CD8-positive, alpha-beta memory T cell (primary cell): ENCODE data around the gene ZNF429. TPM values are rescaled to one million over a fixed set of nuclear protein-coding genes. Genes with fewer than 3 reads are reported as not detected.
A peak's percentile ranks its signal among the peaks of the same experiment; 100 is the strongest.
"Not testable (repeated sequence)": the region's sequence is repeated elsewhere in the genome, so short reads cannot be mapped to it uniquely, and the experiment has no call there.

Source experiments
- CTCF ChIA-PET: fragments of 350-600 bp; sonication (Branson Sonifier 250); formaldehyde crosslinking; loops from one replicate; lab custom pipeline; 2021; ENCODE audit warnings: antibody characterized with exemption; lab: Charles Lee
- POLR2A ChIA-PET: fragments of 350-600 bp; sonication (Branson Sonifier 250); formaldehyde crosslinking; loops from one replicate; lab custom pipeline; 2021; ENCODE audit warnings: antibody characterized with exemption; lab: Charles Lee
- DNase-seq, 5 donors: peaks; one replicate each; pipeline versions ENCODE4 v3.0.0 to v3.0.0-alpha.2; 2020 to 2022; ENCODE audit warnings: mixed read lengths in 1 of 5
- H3K27ac ChIP-seq: one replicate; pipeline ENCODE4 v1.7.0; 2013; ENCODE audit warnings: low read depth, mild to moderate bottlenecking, low read length, moderate library complexity
- H3K27me3 ChIP-seq: 2 replicates; pipeline ENCODE4 v1.7.0; 2013; ENCODE audit warnings: low read length, mild to moderate bottlenecking; ENCODE audit not compliant: insufficient read depth, poor library complexity, severe bottlenecking
- H3K36me3 ChIP-seq: 2 replicates; pipeline ENCODE4 v1.7.0; 2013; ENCODE audit warnings: mild to moderate bottlenecking, low read length, moderate library complexity; ENCODE audit not compliant: insufficient read depth
- H3K4me1 ChIP-seq: 2 replicates; pipeline ENCODE4 v1.7.0; 2013; ENCODE audit warnings: mild to moderate bottlenecking, low read length, moderate library complexity; ENCODE audit not compliant: insufficient read depth
- H3K4me3 ChIP-seq: 2 replicates; pipeline ENCODE4 v1.7.0; 2013; ENCODE audit warnings: mild to moderate bottlenecking, low read length
- H3K9me3 ChIP-seq: 2 replicates; pipeline ENCODE4 v1.7.0; 2013; ENCODE audit warnings: mild to moderate bottlenecking, low read length
- H3K27ac Mint-ChIP-seq, 8 donors: one replicate each; pipeline ENCODE4 v1.8.0; 2020 to 2021; ENCODE audit warnings: mixed read lengths in 8 of 8, mild to moderate bottlenecking in 6 of 8, inconsistent platforms in 3 of 8, moderate library complexity in 3 of 8
- H3K27me3 Mint-ChIP-seq, 2 donors: one replicate each; pipeline ENCODE4 v1.8.0; 2020 to 2021; ENCODE audit warnings: mixed read lengths in 2 of 2, mild to moderate bottlenecking in 1 of 2, moderate library complexity in 1 of 2
- H3K36me3 Mint-ChIP-seq, 3 donors: one replicate each; pipeline ENCODE4 v1.8.0; 2020 to 2021; ENCODE audit warnings: mixed read lengths in 3 of 3, inconsistent platforms in 1 of 3, mild to moderate bottlenecking in 1 of 3
- H3K4me1 Mint-ChIP-seq, 3 donors: one replicate each; pipeline ENCODE4 v1.8.0; 2020 to 2021; ENCODE audit warnings: mixed read lengths in 3 of 3, inconsistent platforms in 1 of 3, mild to moderate bottlenecking in 1 of 3
- H3K4me3 Mint-ChIP-seq, 7 donors: one replicate each; pipeline ENCODE4 v1.8.0; 2020 to 2021; ENCODE audit warnings: mixed read lengths in 7 of 7, mild to moderate bottlenecking in 6 of 7, moderate library complexity in 4 of 7, inconsistent platforms in 2 of 7
- H3K9me3 Mint-ChIP-seq, 5 donors: one replicate each; pipeline ENCODE4 v1.8.0; 2020 to 2022; ENCODE audit warnings: mixed read lengths in 5 of 5, mild to moderate bottlenecking in 3 of 5, moderate library complexity in 2 of 5, inconsistent platforms in 1 of 5
- polyA plus RNA-seq: library from polyadenylated mRNA; unstranded; fragments of 300-500 nt; fragmentation: Illumina TruSeq; gene quantifications from one replicate; pipeline ENCODE4 v1.2.3, GENCODE V29; 2021
- total RNA-seq, 2 experiments: library from RNA; stranded (reverse); gene quantifications; one replicate each; pipeline ENCODE4 v1.2.3, GENCODE V29; 2021

ZNF429 gene
- total and polyA plus RNA-seq, 3 experiments from 2014 or later = 8.5 to 34.3 (median 9.0) TPM

- no peaks in the 10 kb centered on the region for H3K36me3 ChIP-seq
- no peak overlapping the region for H3K4me3 ChIP-seq
- Mint-ChIP-seq H3K4me3 (no peak overlapping the region), H3K9me3 (peaks cover 0 to 1% (median 0%) of the 10 kb centered on the region in 5 donors), H3K27me3 (no peaks in the 10 kb centered on the region), H3K4me1 (no peaks in the 10 kb centered on the region), H3K36me3 (peaks cover 0 to 11% (median 4%) of the 10 kb centered on the region in 3 donors), H3K27ac (no peak overlapping the region)
- H3K9me3 ChIP-seq = no peaks in the 10 kb centered on the region
- ChIA-PET POLR2A (no interaction called here), CTCF (no interaction called here)
- H3K27me3 ChIP-seq = no peaks in the 10 kb centered on the region
- no peak overlapping the region for H3K27ac ChIP-seq
- no peak for DNase-seq
- no peaks in the 10 kb centered on the region for H3K4me1 ChIP-seq
Measured at GRCh38 chr19:21492947-21493906, 12.2 kb upstream of the ZNF429 start.

DNA sequence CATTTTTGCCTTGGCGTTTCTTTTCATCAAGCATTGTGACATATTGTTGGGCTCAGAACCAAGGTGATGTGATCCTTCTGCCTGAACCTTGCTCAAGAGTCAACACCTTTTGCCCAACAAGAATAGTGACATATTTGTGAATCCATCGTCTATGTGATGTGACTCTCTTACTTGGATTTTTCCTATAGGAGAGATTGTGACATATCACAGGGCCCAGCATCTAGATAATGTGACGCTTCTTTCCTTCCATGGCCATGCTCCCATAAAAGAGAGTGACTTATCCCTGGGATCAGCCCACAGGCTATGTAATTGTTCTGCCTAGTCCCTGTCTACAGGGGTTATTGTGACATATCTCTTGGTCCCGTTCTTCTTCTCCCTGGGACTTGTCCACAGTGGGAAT lies 8.5 kb upstream of the ZNF429 start:
- Histone ChIP-seq H3K4me1 (no peaks in the 10 kb centered on the region), H3K36me3 (no peaks in the 10 kb centered on the region), H3K27me3 (no peaks in the 10 kb centered on the region), H3K27ac (no peak overlapping the region), H3K9me3 (no peaks in the 10 kb centered on the region), H3K4me3 (no peak overlapping the region)
- Mint-ChIP-seq H3K4me3 (no peak overlapping the region), H3K9me3 (no peaks in the 10 kb centered on the region), H3K4me1 (no peaks in the 10 kb centered on the region), H3K36me3 (peaks cover 0 to 4% (median 4%) of the 10 kb centered on the region in 3 donors), H3K27ac (peak overlapping the region in 1 of 8 donors; percentile 16), H3K27me3 (no peaks in the 10 kb centered on the region)
- ChIA-PET POLR2A (no interaction called here), CTCF (interaction anchor here (0.6 kb wide), 1 partner anchor 293 kb away, joined by 3 read pairs; no protein-coding TSS in a partner anchor)
- no peak for DNase-seq

DNA sequence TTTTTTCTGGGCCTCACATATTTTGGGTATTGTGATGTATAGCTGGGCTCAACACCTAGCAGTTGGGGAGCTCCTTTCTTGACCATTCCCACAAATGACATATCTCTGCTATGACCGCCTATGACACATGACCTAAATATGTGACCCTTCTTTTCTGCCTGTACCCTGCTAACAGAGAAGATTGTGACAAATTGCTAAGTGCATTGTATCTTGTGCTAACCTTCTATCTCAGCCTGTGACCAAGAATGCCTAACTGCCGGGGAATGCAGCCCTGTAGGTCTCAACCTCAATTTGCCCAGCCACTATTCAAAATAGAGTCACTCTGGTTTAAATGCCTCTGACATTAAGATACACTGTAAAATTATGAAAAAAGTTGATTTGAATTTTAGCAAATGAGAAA lies 6.8 kb upstream of the ZNF429 start:
- H3K4me3 Mint-ChIP-seq = no peak overlapping the region
- peaks cover 0 to 4% (median 4%) of the 10 kb centered on the region in 3 donors for H3K36me3 Mint-ChIP-seq
- no peaks in the 10 kb centered on the region for H3K27me3 ChIP-seq
- H3K27ac Mint-ChIP-seq = peak overlapping the region in 1 of 8 donors; percentile 38
- no peaks in the 10 kb centered on the region for H3K9me3 Mint-ChIP-seq
- H3K4me1 ChIP-seq = no peaks in the 10 kb centered on the region
- peaks cover 0 to 2% (median 0%) of the 10 kb centered on the region in 3 donors for H3K4me1 Mint-ChIP-seq
- ChIA-PET CTCF (no interaction called here), POLR2A (no interaction called here)
- H3K4me3 ChIP-seq = no peak overlapping the region
- no peak overlapping the region for H3K27ac ChIP-seq
- H3K9me3 ChIP-seq = no peaks in the 10 kb centered on the region
- peaks cover 0 to 1% of the 10 kb centered on the region in 2 donors for H3K27me3 Mint-ChIP-seq
- no peak for DNase-seq
- H3K36me3 ChIP-seq = no peaks in the 10 kb centered on the region

GRCh38 chr19:21508198-21508597 lies 2.8 kb downstream of the ZNF429 start:
- Mint-ChIP-seq H3K4me1 (peaks cover 48 to 60% (median 59%) of the 10 kb centered on the region in 3 donors), H3K36me3 (peaks cover 11 to 39% (median 34%) of the 10 kb centered on the region in 3 donors), H3K27ac (peak overlapping the region in 4 of 8 donors; percentile 42 to 98 (median 69))

GRCh38 chr19:21511058-21511457 lies 5.7 kb downstream of the ZNF429 start:
- CTCF ChIA-PET, H3K4me3 ChIP-seq, H3K36me3 ChIP-seq, H3K9me3 ChIP-seq, H3K27ac ChIP-seq, H3K27ac Mint-ChIP-seq, DNase-seq, H3K4me1 ChIP-seq, POLR2A ChIA-PET, H3K27me3 Mint-ChIP-seq, H3K4me3 Mint-ChIP-seq, H3K27me3 ChIP-seq: not testable (repeated sequence)
- Mint-ChIP-seq H3K4me1 (peaks cover 45 to 55% (median 55%) of the 10 kb centered on the region in 3 donors), H3K9me3 (peaks cover 0 to 24% (median 0%) of the 10 kb centered on the region in 5 donors), H3K36me3 (peaks cover 11 to 45% (median 36%) of the 10 kb centered on the region in 3 donors)

More at GRCh38 chr19:21508198-21508597, 2.8 kb downstream of the ZNF429 start:
- Histone ChIP-seq H3K27me3 (no peaks in the 10 kb centered on the region), H3K9me3 (no peaks in the 10 kb centered on the region), H3K4me3 (no peak overlapping the region), H3K36me3 (no peaks in the 10 kb centered on the region), H3K27ac (no peak overlapping the region), H3K4me1 (peaks cover 18% of the 10 kb centered on the region)
- no peak for DNase-seq
- ChIA-PET CTCF (no interaction called here), POLR2A (no interaction called here)
- H3K27me3 Mint-ChIP-seq = no peaks in the 10 kb centered on the region
- H3K9me3 Mint-ChIP-seq = peaks cover 0 to 14% (median 0%) of the 10 kb centered on the region in 5 donors
- peak overlapping the region in 3 of 7 donors; percentile 15 to 100 (median 41) for H3K4me3 Mint-ChIP-seq

GRCh38 chr19:21512609-21513008 lies 7.2 kb downstream of the ZNF429 start:
- POLR2A ChIA-PET, H3K4me3 Mint-ChIP-seq: not testable (repeated sequence)
- H3K4me1 Mint-ChIP-seq = peaks cover 44 to 52% (median 51%) of the 10 kb centered on the region in 3 donors

GRCh38 chr19:21513651-21514050 lies 8.2 kb downstream of the ZNF429 start:
- POLR2A ChIA-PET = no interaction called here
- Mint-ChIP-seq H3K36me3 (peaks cover 10 to 61% (median 43%) of the 10 kb centered on the region in 3 donors), H3K4me3 (no peak overlapping the region), H3K27ac (peak overlapping the region in 6 of 8 donors; percentile 58 to 87 (median 76)), H3K27me3 (no peaks in the 10 kb centered on the region), H3K4me1 (peaks cover 38 to 47% (median 44%) of the 10 kb centered on the region in 3 donors), H3K9me3 (peaks cover 19 to 47% (median 24%) of the 10 kb centered on the region in 5 donors)
- H3K27me3 ChIP-seq = no peaks in the 10 kb centered on the region
- H3K4me1 ChIP-seq = no peaks in the 10 kb centered on the region
- H3K9me3 ChIP-seq = peaks cover under 1% of the 10 kb centered on the region
- DNase-seq = no peak
- no peak overlapping the region for H3K27ac ChIP-seq
- H3K36me3 ChIP-seq = peaks cover under 1% of the 10 kb centered on the region
- CTCF ChIA-PET = interaction anchor here (2.2 kb wide), 1 partner anchor 8 kb away, joined by 5 read pairs; no protein-coding TSS in a partner anchor
- no peak overlapping the region for H3K4me3 ChIP-seq

More at GRCh38 chr19:21512609-21513008, 7.2 kb downstream of the ZNF429 start:
- not testable (repeated sequence) for H3K36me3 ChIP-seq, H3K27me3 ChIP-seq, H3K4me1 ChIP-seq, H3K27ac ChIP-seq, H3K4me3 ChIP-seq, H3K27ac Mint-ChIP-seq, H3K9me3 ChIP-seq, H3K27me3 Mint-ChIP-seq, DNase-seq
- H3K36me3 Mint-ChIP-seq = peaks cover 11 to 59% (median 44%) of the 10 kb centered on the region in 3 donors
- peaks cover 13 to 38% (median 14%) of the 10 kb centered on the region in 5 donors for H3K9me3 Mint-ChIP-seq
- CTCF ChIA-PET = interaction anchor here (2.2 kb wide), 1 partner anchor 9 kb away, joined by 5 read pairs; no protein-coding TSS in a partner anchor

- CTCF ChIA-PET = no interaction called here
- peaks cover 23% of the 10 kb centered on the region for H3K9me3 ChIP-seq
- H3K4me3 Mint-ChIP-seq = no peak overlapping the region
Measured at GRCh38 chr19:21519488-21519887, 14.1 kb downstream of the ZNF429 start.

More at GRCh38 chr19:21519488-21519887, 14.1 kb downstream of the ZNF429 start:
- no peak for DNase-seq
- Histone ChIP-seq H3K4me3 (peak overlapping the region; percentile 29), H3K4me1 (no peaks in the 10 kb centered on the region), H3K27me3 (no peaks in the 10 kb centered on the region), H3K36me3 (peaks cover 29% of the 10 kb centered on the region), H3K27ac (no peak overlapping the region)
- POLR2A ChIA-PET = no interaction called here
- peaks cover 39 to 79% (median 63%) of the 10 kb centered on the region in 5 donors for H3K9me3 Mint-ChIP-seq
- H3K27ac Mint-ChIP-seq = no peak overlapping the region
- H3K36me3 Mint-ChIP-seq = peaks cover 33 to 83% (median 74%) of the 10 kb centered on the region in 3 donors
- peaks cover 20 to 23% (median 22%) of the 10 kb centered on the region in 3 donors for H3K4me1 Mint-ChIP-seq
- H3K27me3 Mint-ChIP-seq = no peaks in the 10 kb centered on the region
